SJSA1 (cell line): ENCODE results near the gene FOXK2. TPM values are rescaled to one million over a fixed set of nuclear protein-coding genes. Genes with fewer than 3 reads are reported as not detected.
A peak's percentile ranks its signal among the peaks of the same experiment; 100 is the strongest.
"Not testable (repeated sequence)": the region's sequence is repeated elsewhere in the genome, so short reads cannot be mapped to it uniquely, and the experiment has no call there.

ENCODE experiments used
- DNase-seq, 2 experiments: peaks; one replicate each; pipeline ENCODE4 v3.0.0-alpha.2; 2015 to 2020; ENCODE audit warnings: low spot score in 2 of 2, low read depth in 1 of 2
- H3K27ac ChIP-seq: fragments of 250-450 bp; sonication (Bioruptor Pico); 2 replicates; pipeline ENCODE4 v1.5.1; 2020; ENCODE audit warnings: mild to moderate bottlenecking, moderate library complexity
- H3K27me3 ChIP-seq: fragments of 250-450 bp; sonication (Bioruptor Pico); replicated peaks from 2 replicates; pipeline ENCODE4 v1.5.1; 2020; ENCODE audit warnings: mild to moderate bottlenecking, moderate library complexity
- H3K36me3 ChIP-seq: fragments of 250-450 bp; sonication (Bioruptor Pico); 2 replicates; pipeline ENCODE4 v1.5.1; 2020; ENCODE audit warnings: mild to moderate bottlenecking
- H3K4me1 ChIP-seq: fragments of 250-450 bp; sonication (Bioruptor Pico); replicated peaks from 2 replicates; pipeline ENCODE4 v1.6.1; 2021; ENCODE audit warnings: mild to moderate bottlenecking
- H3K4me3 ChIP-seq: fragments of 250-450 bp; sonication (Bioruptor Pico); 2 replicates; pipeline ENCODE4 v1.5.1; 2020; ENCODE audit warnings: mild to moderate bottlenecking
- H3K9me3 ChIP-seq: fragments of 250-450 bp; sonication (Bioruptor Pico); replicated peaks from 2 replicates; pipeline ENCODE4 v1.5.1; 2020; ENCODE audit warnings: mild to moderate bottlenecking
- total RNA-seq: library from RNA; depleted of rRNA; stranded (reverse); fragments of >200 nt; shearing (Covaris generic); gene quantifications from 2 replicates; pipeline ENCODE4 v1.2.3, GENCODE V29; 2014

The FOXK2 gene
- total RNA-seq, 1 experiment from 2014 or later, result 54.9 TPM

GRCh38 chr17:82531431-82531881 lies 11.9 kb downstream of the FOXK2 start:
- Histone ChIP-seq H3K36me3 (no peaks in the 10 kb centered on the region), H3K9me3 (no peaks in the 10 kb centered on the region), H3K4me1 (peaks cover 50% of the 10 kb centered on the region), H3K4me3 (no peak overlapping the region), H3K27me3 (no peaks in the 10 kb centered on the region), H3K27ac (peak overlapping the region; percentile 71)
- DNase-seq, result peak; percentile 84 to 91

GRCh38 chr17:82534401-82534812 lies 14.9 kb downstream of the FOXK2 start:
- Histone ChIP-seq H3K9me3 (no peaks in the 10 kb centered on the region), H3K4me1 (peaks cover 65% of the 10 kb centered on the region), H3K4me3 (no peak overlapping the region), H3K27me3 (no peaks in the 10 kb centered on the region), H3K36me3 (no peaks in the 10 kb centered on the region), H3K27ac (no peak overlapping the region)
- DNase-seq, result no peak

GRCh38 chr17:82536512-82537201 lies 17.1 kb downstream of the FOXK2 start:
- Histone ChIP-seq H3K4me3 (no peak overlapping the region), H3K9me3 (no peaks in the 10 kb centered on the region), H3K4me1 (peaks cover 44% of the 10 kb centered on the region), H3K27ac (peak overlapping the region; percentile 79), H3K36me3 (peaks cover 5% of the 10 kb centered on the region; the same call in 1 of the 2 replicates), H3K27me3 (no peaks in the 10 kb centered on the region)
- DNase-seq, result no peak

GRCh38 chr17:82537228-82537627 lies 17.7 kb downstream of the FOXK2 start:
- not testable (repeated sequence) for H3K4me3 ChIP-seq, H3K9me3 ChIP-seq, DNase-seq

GRCh38 chr17:82539076-82539475 lies 19.5 kb downstream of the FOXK2 start:
- not testable (repeated sequence) for DNase-seq, H3K27ac ChIP-seq, H3K9me3 ChIP-seq, H3K4me3 ChIP-seq, H3K27me3 ChIP-seq, H3K36me3 ChIP-seq
- peaks cover 38% of the 10 kb centered on the region for H3K4me1 ChIP-seq

More at GRCh38 chr17:82537228-82537627, 17.7 kb downstream of the FOXK2 start:
- Histone ChIP-seq H3K4me1 (peaks cover 38% of the 10 kb centered on the region), H3K27ac (peak overlapping the region; percentile 79)
- not testable (repeated sequence) for H3K36me3 ChIP-seq, H3K27me3 ChIP-seq

GRCh38 chr17:82542439-82542838 lies 22.9 kb downstream of the FOXK2 start:
- no peaks in the 10 kb centered on the region for H3K9me3 ChIP-seq
- no peak for DNase-seq
- H3K36me3 ChIP-seq, result peaks cover 14% of the 10 kb centered on the region
- no peak overlapping the region for H3K4me3 ChIP-seq
- H3K27me3 ChIP-seq, result no peaks in the 10 kb centered on the region
- H3K4me1 ChIP-seq, result peaks cover 11% of the 10 kb centered on the region
- H3K27ac ChIP-seq, result no peak overlapping the region

GRCh38 chr17:82544431-82545070 lies 25.0 kb downstream of the FOXK2 start:
- H3K27ac ChIP-seq, result no peak overlapping the region
- no peak overlapping the region for H3K4me3 ChIP-seq
- DNase-seq, result no peak
- no peaks in the 10 kb centered on the region for H3K4me1 ChIP-seq
- no peaks in the 10 kb centered on the region for H3K27me3 ChIP-seq
- H3K9me3 ChIP-seq, result no peaks in the 10 kb centered on the region
- peaks cover 26% of the 10 kb centered on the region for H3K36me3 ChIP-seq

GRCh38 chr17:82545071-82545462 lies 25.5 kb downstream of the FOXK2 start:
- Histone ChIP-seq H3K4me3 (no peak overlapping the region), H3K9me3 (no peaks in the 10 kb centered on the region), H3K27ac (no peak overlapping the region), H3K27me3 (no peaks in the 10 kb centered on the region), H3K4me1 (no peaks in the 10 kb centered on the region), H3K36me3 (peaks cover 26% of the 10 kb centered on the region)
- DNase-seq, result no peak

- no peaks in the 10 kb centered on the region for H3K4me1 ChIP-seq
- no peak overlapping the region for H3K4me3 ChIP-seq
- peaks cover 17% of the 10 kb centered on the region for H3K36me3 ChIP-seq
- H3K27me3 ChIP-seq, result no peaks in the 10 kb centered on the region
- no peaks in the 10 kb centered on the region for H3K9me3 ChIP-seq
- no peak for DNase-seq
- H3K27ac ChIP-seq, result no peak overlapping the region
These were observed 28.4 kb downstream of the FOXK2 start for GRCh38 chr17:82547981-82548380.

- H3K27ac ChIP-seq, result no peak overlapping the region
- peaks cover 17% of the 10 kb centered on the region for H3K36me3 ChIP-seq
- no peaks in the 10 kb centered on the region for H3K9me3 ChIP-seq
- no peak overlapping the region for H3K4me3 ChIP-seq
- no peak for DNase-seq
- H3K27me3 ChIP-seq, result no peaks in the 10 kb centered on the region
- no peaks in the 10 kb centered on the region for H3K4me1 ChIP-seq
These were observed 29.3 kb downstream of the FOXK2 start for GRCh38 chr17:82548681-82549303.

- Histone ChIP-seq H3K27ac (no peak overlapping the region), H3K4me1 (no peaks in the 10 kb centered on the region), H3K27me3 (no peaks in the 10 kb centered on the region), H3K9me3 (no peaks in the 10 kb centered on the region), H3K36me3 (peaks cover 12% of the 10 kb centered on the region), H3K4me3 (no peak overlapping the region)
- peak; percentile 66 to 84 for DNase-seq
These were observed 32.4 kb downstream of the FOXK2 start for GRCh38 chr17:82551779-82552457.

- no peak overlapping the region for H3K27ac ChIP-seq
- no peaks in the 10 kb centered on the region for H3K9me3 ChIP-seq
These were observed 33.0 kb downstream of the FOXK2 start for GRCh38 chr17:82552580-82552979.

GRCh38 chr17:82553210-82553930 lies 33.8 kb downstream of the FOXK2 start:
- no peak for DNase-seq
- no peaks in the 10 kb centered on the region for H3K4me1 ChIP-seq
- H3K36me3 ChIP-seq, result peaks cover 11% of the 10 kb centered on the region
- H3K27me3 ChIP-seq, result no peaks in the 10 kb centered on the region
- H3K9me3 ChIP-seq, result no peaks in the 10 kb centered on the region
- no peak overlapping the region for H3K4me3 ChIP-seq
- H3K27ac ChIP-seq, result no peak overlapping the region

More at GRCh38 chr17:82552580-82552979, 33.0 kb downstream of the FOXK2 start:
- no peaks in the 10 kb centered on the region for H3K4me1 ChIP-seq
- H3K4me3 ChIP-seq, result no peak overlapping the region
- DNase-seq, result no peak
- no peaks in the 10 kb centered on the region for H3K27me3 ChIP-seq
- peaks cover 12% of the 10 kb centered on the region for H3K36me3 ChIP-seq
